HL-60 (cell line): Measurements from ENCODE around the gene SUSD5.

Source experiments
- CTCF ChIP-seq: IDR thresholded peaks from one replicate; pipeline ENCODE4 v1.5.1; 2011; ENCODE audit warnings: low read length, control low read depth, inconsistent platforms; ENCODE audit not compliant: insufficient read depth
- POLR2AphosphoS5 ChIP-seq: IDR thresholded peaks from 2 replicates; pipeline ENCODE4 v1.6.1; 2012; ENCODE audit warnings: low read depth

GRCh38 chr3:33111581-33111980 lies 107.0 kb downstream of the SUSD5 start:
- TF ChIP-seq CTCF (no peak), POLR2AphosphoS5 (no peak)
